Hematopoietic multipotent progenitor cell treated with erythropoietin and hydrocortisone succinate and interleukin-3 and kit ligand, for 15 days (in vitro differentiated cells): ENCODE measurements around the gene XRN1.
"Not testable (repeated sequence)": the region's sequence is repeated elsewhere in the genome, so short reads cannot be mapped to it uniquely, and the experiment has no call there.

Experiments used
- DNase-seq: peaks from one replicate; pipeline ENCODE4 v3.0.0-alpha.2; 2015; ENCODE audit warnings: low spot score

Gene XRN1

GRCh38 chr3:142438096-142438495, 9.7 kb downstream of the XRN1 start:
- DNase-seq: not testable (repeated sequence)

GRCh38 chr3:142436951-142437585, 10.8 kb downstream of the XRN1 start:
- DNase-seq: no peak

- no peak for DNase-seq
Observed at GRCh38 chr3:142434503-142434902, 13.3 kb downstream of the XRN1 start.

GRCh38 chr3:142433110-142433509, 14.7 kb downstream of the XRN1 start:
- no peak for DNase-seq

- no peak for DNase-seq
Observed at GRCh38 chr3:142429582-142429981, 18.3 kb downstream of the XRN1 start.

- no peak for DNase-seq
Observed at GRCh38 chr3:142424754-142425153, 23.1 kb downstream of the XRN1 start.

- no peak for DNase-seq
Observed at GRCh38 chr3:142418926-142419592, 28.8 kb downstream of the XRN1 start.

GRCh38 chr3:142417302-142417701, 30.5 kb downstream of the XRN1 start:
- no peak for DNase-seq

- not testable (repeated sequence) for DNase-seq
Observed at GRCh38 chr3:142400537-142400936, 47.3 kb downstream of the XRN1 start.

- DNase-seq: no peak
Observed at GRCh38 chr3:142394921-142395622, 52.8 kb downstream of the XRN1 start.

- DNase-seq: no peak
Observed at GRCh38 chr3:142385078-142385477, 62.8 kb downstream of the XRN1 start.

- no peak for DNase-seq
Observed at GRCh38 chr3:142374687-142375086, 73.2 kb downstream of the XRN1 start.

GRCh38 chr3:142369576-142369975, 78.3 kb downstream of the XRN1 start:
- not testable (repeated sequence) for DNase-seq

- DNase-seq: no peak
Observed at GRCh38 chr3:142366434-142366833, 81.4 kb downstream of the XRN1 start.

- DNase-seq: no peak
Observed at GRCh38 chr3:142363936-142364467, 83.8 kb downstream of the XRN1 start.

GRCh38 chr3:142363433-142363832, 84.4 kb downstream of the XRN1 start:
- not testable (repeated sequence) for DNase-seq

- no peak for DNase-seq
Observed at GRCh38 chr3:142359367-142359766, 88.5 kb downstream of the XRN1 start.

- DNase-seq: no peak
Observed at GRCh38 chr3:142356818-142357217, 91.0 kb downstream of the XRN1 start.

- no peak for DNase-seq
Observed at GRCh38 chr3:142355692-142356091, 92.1 kb downstream of the XRN1 start.

GRCh38 chr3:142354076-142354475, 93.8 kb downstream of the XRN1 start:
- DNase-seq: no peak

- no peak for DNase-seq
Observed at GRCh38 chr3:142353571-142353970, 94.3 kb downstream of the XRN1 start.

GRCh38 chr3:142352698-142353097, 95.1 kb downstream of the XRN1 start:
- DNase-seq: not testable (repeated sequence)

GRCh38 chr3:142348460-142348859, 99.4 kb downstream of the XRN1 start:
- DNase-seq: no peak
